ENCODE results near the gene IDI2.

- TF ChIP-seq NR2C2 (CRISPR knock-in tag; IDR thresholded peaks at IDR 0.05) (no peak), FOXJ3 (CRISPR knock-in tag; IDR thresholded peaks at IDR 0.05; ENCODE audit: borderline replicate concordance) (no peak), CREM (CRISPR knock-in tag; IDR thresholded peaks at IDR 0.05) (no peak), TEAD4 (CRISPR knock-in tag; IDR thresholded peaks at IDR 0.05) (no peak), USF1 (CRISPR knock-in tag; IDR thresholded peaks at IDR 0.05) (no peak)
- TF ChIP-seq, protein P1, sequence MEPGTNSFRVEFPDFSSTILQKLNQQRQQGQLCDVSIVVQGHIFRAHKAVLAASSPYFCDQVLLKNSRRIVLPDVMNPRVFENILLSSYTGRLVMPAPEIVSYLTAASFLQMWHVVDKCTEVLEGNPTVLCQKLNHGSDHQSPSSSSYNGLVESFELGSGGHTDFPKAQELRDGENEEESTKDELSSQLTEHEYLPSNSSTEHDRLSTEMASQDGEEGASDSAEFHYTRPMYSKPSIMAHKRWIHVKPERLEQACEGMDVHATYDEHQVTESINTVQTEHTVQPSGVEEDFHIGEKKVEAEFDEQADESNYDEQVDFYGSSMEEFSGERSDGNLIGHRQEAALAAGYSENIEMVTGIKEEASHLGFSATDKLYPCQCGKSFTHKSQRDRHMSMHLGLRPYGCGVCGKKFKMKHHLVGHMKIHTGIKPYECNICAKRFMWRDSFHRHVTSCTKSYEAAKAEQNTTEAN (CRISPR knock-in tag; IDR thresholded peaks at IDR 0.05) = no peak
- TF ChIP-seq, protein P2, sequence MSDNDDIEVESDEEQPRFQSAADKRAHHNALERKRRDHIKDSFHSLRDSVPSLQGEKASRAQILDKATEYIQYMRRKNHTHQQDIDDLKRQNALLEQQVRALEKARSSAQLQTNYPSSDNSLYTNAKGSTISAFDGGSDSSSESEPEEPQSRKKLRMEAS (CRISPR knock-in tag; IDR thresholded peaks at IDR 0.05) = no peak
- TF ChIP-seq, protein P3, sequence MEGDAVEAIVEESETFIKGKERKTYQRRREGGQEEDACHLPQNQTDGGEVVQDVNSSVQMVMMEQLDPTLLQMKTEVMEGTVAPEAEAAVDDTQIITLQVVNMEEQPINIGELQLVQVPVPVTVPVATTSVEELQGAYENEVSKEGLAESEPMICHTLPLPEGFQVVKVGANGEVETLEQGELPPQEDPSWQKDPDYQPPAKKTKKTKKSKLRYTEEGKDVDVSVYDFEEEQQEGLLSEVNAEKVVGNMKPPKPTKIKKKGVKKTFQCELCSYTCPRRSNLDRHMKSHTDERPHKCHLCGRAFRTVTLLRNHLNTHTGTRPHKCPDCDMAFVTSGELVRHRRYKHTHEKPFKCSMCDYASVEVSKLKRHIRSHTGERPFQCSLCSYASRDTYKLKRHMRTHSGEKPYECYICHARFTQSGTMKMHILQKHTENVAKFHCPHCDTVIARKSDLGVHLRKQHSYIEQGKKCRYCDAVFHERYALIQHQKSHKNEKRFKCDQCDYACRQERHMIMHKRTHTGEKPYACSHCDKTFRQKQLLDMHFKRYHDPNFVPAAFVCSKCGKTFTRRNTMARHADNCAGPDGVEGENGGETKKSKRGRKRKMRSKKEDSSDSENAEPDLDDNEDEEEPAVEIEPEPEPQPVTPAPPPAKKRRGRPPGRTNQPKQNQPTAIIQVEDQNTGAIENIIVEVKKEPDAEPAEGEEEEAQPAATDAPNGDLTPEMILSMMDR (IDR thresholded peaks at IDR 0.05) = no peak
Observed at GRCh38 chr10:1026578-1026977, 919 bp upstream of the IDI2 start.
